ENCODE measurements around the gene RCAN1.
"Not testable (repeated sequence)": the region's sequence is repeated elsewhere in the genome, so short reads cannot be mapped to it uniquely, and the experiment has no call there.

The RCAN1 gene

GRCh38 chr21:34520281-34520680, 94.6 kb downstream of the RCAN1 start:
- in situ Hi-C loops (cut with MboI; ENCODE audit: low sequenced_read_pairs): no loop called here

- in situ Hi-C loops (cut with MboI; ENCODE audit: low sequenced_read_pairs): no loop called here
These were observed 95.2 kb downstream of the RCAN1 start for GRCh38 chr21:34519694-34520093.

- in situ Hi-C loops (cut with MboI; ENCODE audit: low sequenced_read_pairs): no loop called here
These were observed 95.9 kb downstream of the RCAN1 start for GRCh38 chr21:34519016-34519415.

GRCh38 chr21:34518301-34518700, 96.6 kb downstream of the RCAN1 start:
- in situ Hi-C loops (cut with MboI; ENCODE audit: low sequenced_read_pairs): no loop called here

GRCh38 chr21:34517491-34518245, 97.2 kb downstream of the RCAN1 start:
- in situ Hi-C loops (cut with MboI; ENCODE audit: low sequenced_read_pairs): no loop called here

- in situ Hi-C loops (cut with MboI; ENCODE audit: low sequenced_read_pairs): no loop called here
These were observed 97.9 kb downstream of the RCAN1 start for GRCh38 chr21:34517039-34517438.

- in situ Hi-C loops (cut with MboI; ENCODE audit: low sequenced_read_pairs): no loop called here
These were observed 100.3 kb downstream of the RCAN1 start for GRCh38 chr21:34514576-34515115.

GRCh38 chr21:34513129-34513675, 101.7 kb downstream of the RCAN1 start:
- in situ Hi-C loops (cut with MboI; ENCODE audit: low sequenced_read_pairs): no loop called here

GRCh38 chr21:34511787-34512455, 103.0 kb downstream of the RCAN1 start, which contains the start of gene KCNE1:
Gene KCNE1 (minus strand): TSS chr21:34512210. CDS start chr21:34449634, 62,576 bp downstream.
- in situ Hi-C loops (cut with MboI; ENCODE audit: low sequenced_read_pairs): no loop called here

GRCh38 chr21:34511181-34511580, 103.7 kb downstream of the RCAN1 start:
- in situ Hi-C loops (cut with MboI; ENCODE audit: low sequenced_read_pairs): no loop called here

GRCh38 chr21:34510148-34511142, 104.5 kb downstream of the RCAN1 start:
- in situ Hi-C loops (cut with MboI; ENCODE audit: low sequenced_read_pairs): no loop called here

- in situ Hi-C loops (cut with MboI; ENCODE audit: low sequenced_read_pairs): no loop called here
These were observed 105.8 kb downstream of the RCAN1 start for GRCh38 chr21:34509151-34509550.

- in situ Hi-C loops (cut with MboI; ENCODE audit: low sequenced_read_pairs): no loop called here
These were observed 110.3 kb downstream of the RCAN1 start for GRCh38 chr21:34504595-34504994.

- in situ Hi-C loops (cut with MboI; ENCODE audit: low sequenced_read_pairs): no loop called here
These were observed 112.3 kb downstream of the RCAN1 start for GRCh38 chr21:34502480-34503106.

- in situ Hi-C loops (cut with MboI; ENCODE audit: low sequenced_read_pairs): no loop called here
These were observed 113.2 kb downstream of the RCAN1 start for GRCh38 chr21:34501716-34502115.

- in situ Hi-C loops (cut with MboI; ENCODE audit: low sequenced_read_pairs): no loop called here
These were observed 114.7 kb downstream of the RCAN1 start for GRCh38 chr21:34500191-34500590.

GRCh38 chr21:34499116-34499515, 115.8 kb downstream of the RCAN1 start:
- in situ Hi-C loops (cut with MboI; ENCODE audit: low sequenced_read_pairs): no loop called here

GRCh38 chr21:34498623-34499022, 116.3 kb downstream of the RCAN1 start:
- in situ Hi-C loops (cut with MboI; ENCODE audit: low sequenced_read_pairs): no loop called here

- in situ Hi-C loops (cut with MboI; ENCODE audit: low sequenced_read_pairs): not testable (repeated sequence)
These were observed 131.1 kb downstream of the RCAN1 start for GRCh38 chr21:34483854-34484253.

GRCh38 chr21:34483435-34483834, 131.5 kb downstream of the RCAN1 start:
- in situ Hi-C loops (cut with MboI; ENCODE audit: low sequenced_read_pairs): not testable (repeated sequence)
